Kidney capillary endothelial cell (primary cell): ENCODE measurements around the gene EIF6.

ENCODE experiments used
- DNase-seq: peaks from one replicate; pipeline ENCODE4 v3.0.0-alpha.2; 2018; ENCODE audit warnings: low spot score

EIF6 gene

DNA sequence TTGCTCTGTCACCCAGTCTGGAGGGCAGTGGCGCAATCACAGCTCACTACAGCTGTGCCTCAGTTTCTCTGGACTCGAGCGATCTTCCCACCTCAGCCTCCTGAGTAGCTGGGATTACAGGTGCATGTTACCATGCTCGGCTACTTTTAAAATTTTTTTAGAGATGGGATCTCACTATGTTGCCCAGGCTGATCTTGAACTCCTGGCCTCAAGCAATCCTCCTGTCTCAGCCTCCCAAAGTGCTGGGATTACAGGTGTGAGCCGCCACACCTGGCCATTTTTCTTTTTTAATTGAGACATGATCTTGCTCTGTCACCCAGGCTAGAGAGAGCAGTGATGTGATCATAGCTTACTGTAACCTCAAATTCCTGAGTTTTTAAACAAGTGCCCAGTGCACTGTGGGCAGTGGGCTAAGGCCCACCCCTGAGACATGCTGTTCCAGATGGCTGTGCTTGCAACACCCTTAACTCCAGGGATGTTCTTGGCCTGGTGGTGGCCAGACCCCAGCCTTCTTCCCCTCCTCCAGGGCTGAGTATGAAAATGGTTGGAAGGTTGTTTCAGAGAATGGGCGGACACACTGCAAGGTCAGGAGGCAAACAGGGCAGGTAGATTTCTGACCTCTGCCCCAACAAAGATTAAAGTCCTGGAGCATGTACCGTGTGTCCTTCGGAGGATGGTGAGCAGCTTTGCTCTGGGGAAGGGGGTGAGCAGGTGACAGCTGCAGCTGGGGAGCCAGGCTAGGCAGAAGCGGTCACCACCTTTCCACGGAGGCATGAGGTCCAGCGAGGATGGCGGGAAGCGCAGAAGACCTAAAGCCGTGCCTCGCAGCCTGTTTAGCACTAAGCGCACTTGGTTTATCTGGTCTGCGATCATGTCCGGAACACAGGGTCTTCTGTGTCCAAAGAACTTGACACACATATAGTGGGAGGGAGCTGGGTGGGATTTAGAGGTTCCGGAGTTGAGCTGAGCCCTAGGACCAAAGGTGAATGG, 9.0 kb upstream of the EIF6 start:
- no peak for DNase-seq

DNA sequence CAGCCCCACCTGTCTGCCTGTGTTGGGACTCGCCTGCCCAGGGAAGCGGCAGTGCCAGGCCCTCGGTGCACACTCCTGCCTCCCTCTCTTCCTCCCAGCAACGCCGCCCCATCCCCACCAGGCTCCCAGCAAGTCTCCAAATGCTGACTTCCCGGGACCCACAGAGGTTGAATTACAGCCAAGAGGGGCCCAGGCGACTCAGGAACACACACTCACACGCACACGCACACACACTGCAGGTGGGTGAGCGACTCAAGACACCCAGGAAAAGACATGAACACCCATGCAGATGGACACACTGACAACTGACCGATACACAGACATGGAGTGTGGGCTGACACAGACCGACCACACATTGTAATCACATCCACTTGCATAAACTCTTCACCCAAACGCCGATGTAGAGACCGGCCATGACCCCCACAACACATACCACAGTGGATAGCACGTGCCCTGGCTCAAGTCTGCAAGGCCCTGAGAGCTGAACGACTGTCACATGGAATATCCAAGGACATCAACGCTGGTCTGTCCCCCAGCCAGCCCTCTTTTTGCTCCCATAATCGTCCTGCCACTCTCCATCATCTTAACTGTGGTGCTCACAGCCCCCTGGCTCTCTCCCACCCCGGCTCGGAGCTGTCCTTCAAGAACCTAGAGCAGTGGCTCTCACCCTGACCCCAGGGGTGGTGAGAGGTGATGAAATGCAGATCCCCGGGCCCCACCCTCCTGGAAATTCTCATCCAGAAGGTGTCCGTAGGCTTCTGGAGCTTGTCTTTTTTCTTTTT, 8.1 kb upstream of the EIF6 start:
- DNase-seq = no peak

DNA sequence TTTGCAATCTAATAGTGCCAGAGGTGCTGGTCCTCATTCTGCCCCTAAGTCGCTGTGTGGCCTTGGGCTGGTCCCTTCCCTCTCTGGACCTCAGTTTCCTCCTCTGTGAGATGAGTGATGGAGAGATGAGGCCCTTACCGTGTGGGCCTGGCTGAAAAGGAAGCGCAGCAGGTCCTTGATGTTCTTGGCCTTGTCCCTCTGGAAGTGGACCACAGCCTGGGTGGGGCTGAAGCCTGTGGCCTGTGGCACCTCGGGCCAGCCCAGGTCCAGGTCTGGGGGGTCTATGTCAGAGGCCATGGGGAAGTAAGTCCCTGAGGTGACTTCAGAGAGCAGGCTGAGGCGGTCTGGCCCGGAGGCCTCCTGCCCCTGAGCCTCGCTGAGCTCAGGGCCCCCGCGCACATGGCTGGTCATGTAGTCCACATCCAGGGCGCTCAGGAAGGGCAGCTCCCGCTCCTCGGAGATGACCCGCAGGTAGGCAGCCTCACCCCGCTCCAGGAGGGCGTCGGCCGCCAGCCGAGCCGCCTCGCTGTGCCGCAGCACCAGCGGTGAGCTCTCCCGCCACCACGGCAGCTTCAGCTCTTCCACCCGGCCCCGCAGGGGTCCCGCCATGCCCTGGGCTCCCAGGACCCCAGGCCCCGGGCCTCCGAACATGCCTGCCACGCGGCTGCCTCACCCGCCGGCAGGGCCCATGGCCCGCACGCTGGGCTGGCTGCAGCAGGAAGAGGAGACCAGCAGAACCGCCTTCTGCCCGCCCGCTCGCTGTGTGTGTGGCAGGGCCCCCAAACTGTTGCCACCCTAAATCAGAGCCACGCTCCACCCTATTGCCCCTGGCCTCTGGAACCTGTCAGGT, 7.3 kb upstream of the EIF6 start, which contains the start of gene FAM83C:
Gene FAM83C, minus strand, starts transcription at position 772 of the 850 bp plus-strand sequence. Its CDS starts 121 bp downstream, at position 651.
- DNase-seq = no peak

DNA sequence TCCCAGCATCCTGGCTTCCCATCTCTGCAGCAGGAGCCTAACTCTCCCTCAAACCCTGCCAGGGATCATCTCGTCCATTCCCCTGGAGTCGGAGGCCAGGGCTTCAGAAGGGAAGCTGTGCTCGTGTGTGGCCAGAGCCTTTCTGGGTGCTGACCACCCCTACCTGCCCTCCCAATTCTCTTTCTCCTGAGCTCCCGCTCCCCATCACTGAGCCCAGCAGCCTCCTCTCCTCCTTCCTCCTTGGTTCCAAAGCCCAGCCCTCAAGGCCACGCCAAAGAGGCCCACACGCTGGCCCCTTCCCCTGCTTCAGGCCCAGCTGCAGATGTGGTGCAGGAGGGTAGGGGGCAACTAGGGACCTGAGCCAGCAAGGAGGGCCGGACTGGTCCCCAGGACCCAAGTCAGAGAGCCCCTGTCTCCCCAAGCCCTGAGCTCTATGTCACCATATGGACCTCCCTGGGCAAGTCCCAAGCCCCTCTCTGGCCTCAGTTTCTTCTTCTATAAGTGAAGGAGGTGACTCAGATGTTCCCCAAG, 6.4 kb upstream of the EIF6 start:
- no peak for DNase-seq

DNA sequence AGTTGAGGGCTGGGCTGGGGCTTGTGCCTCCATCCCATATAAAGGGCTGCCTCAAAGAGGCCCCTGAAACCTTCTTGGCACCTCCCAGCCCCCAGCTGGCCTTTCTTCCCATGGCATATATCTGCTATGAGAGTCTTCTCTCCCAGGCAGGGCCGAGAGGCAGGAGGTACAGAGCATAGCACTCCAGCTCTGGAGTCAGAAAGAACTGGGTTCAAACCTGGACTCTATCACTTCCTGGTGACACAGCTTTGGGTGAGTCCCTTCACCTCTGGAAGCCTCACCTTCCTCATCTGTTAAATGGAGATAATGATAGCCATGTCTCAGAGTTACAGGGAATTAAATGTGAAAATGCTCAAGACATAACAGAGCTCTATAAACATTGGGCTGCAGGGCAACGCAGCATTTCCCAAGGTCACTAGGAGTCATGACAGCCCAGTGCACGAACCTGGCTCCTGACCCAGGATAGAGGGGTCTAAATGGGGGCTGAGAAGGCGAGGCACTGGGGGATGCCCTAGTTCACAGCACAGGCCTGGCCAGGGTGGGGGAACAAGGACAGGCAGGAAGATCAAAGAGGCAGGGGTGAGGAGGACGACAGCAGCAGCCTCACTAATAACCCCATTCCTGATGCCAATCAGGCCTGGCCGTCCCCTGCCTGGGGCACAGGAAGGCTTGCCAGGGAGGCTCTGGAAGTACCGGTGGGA, 5.8 kb upstream of the EIF6 start:
- DNase-seq = no peak

DNA sequence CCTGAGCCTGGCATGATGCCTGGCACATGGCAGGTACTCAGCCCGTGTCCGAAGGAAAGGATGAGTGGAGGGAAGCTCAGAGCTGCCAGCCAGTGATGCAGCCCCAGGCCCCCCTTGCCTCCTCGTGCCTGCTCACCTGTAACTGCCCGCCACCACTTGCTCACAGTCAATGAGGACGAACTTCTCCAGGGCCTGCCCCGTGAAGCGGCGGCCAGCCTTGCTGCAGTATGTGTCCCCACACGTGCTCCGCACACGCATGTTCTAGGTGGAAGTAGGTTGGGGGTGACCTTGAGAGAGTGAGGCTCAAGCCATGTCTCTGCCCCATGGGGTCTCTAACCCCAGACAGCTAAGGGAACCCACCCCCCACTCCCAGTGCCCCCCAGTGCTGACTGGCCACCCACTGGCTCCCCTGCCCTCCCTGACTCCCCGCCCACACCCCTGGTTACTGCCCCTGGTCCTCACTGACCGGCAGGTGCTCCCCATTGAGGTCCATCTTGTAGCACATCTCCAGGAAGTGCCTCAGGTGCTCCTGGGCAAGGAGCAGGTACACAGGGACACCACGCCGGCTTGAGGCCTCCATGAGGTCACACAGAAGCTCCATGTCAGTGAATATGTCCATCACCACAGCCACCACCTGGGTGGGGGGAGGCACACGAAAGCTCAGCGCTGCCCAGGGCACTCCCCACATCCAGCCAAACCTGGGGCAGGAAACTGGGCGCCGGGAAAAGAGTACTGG, 3.9 kb upstream of the EIF6 start:
- no peak for DNase-seq

DNA sequence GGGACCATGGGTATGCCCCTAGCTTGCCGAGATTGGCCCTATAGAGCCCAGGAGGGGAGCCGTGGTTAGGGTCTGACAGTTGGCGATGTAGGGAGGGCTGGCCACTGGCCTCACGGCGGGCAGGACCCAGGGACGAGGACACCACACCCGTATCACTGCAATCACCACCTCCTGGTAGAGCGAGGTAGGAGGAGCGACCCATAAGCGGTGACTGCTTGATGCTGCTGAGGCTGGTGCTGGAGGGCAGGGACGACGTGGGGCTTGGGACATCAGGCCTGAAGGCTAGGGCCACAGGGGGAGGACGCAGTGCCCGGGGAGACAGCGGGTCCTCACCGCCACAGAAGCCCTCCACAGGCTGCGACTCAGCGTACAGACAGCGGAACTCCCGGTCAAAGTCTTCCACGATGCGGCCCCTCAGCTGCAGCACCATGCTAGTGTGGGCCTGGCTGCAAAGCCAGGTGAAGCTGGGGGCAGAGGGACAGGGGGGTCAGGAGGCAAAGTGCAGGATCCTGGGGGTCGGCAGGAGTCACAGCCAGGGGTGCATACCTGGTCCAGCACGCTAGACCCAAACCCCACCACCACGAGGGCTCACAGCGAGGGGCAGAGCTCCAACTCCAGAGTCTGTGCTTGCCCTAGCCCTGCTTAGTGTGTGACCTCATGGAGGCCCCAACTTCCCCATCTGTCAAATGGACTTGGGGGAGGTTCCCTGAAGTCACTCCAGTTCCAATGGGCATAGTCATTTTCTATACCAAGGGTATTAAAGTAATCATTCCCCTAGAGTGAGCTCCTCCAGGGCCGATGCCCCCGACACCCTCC, 3.1 kb upstream of the EIF6 start:
- no peak for DNase-seq

DNA sequence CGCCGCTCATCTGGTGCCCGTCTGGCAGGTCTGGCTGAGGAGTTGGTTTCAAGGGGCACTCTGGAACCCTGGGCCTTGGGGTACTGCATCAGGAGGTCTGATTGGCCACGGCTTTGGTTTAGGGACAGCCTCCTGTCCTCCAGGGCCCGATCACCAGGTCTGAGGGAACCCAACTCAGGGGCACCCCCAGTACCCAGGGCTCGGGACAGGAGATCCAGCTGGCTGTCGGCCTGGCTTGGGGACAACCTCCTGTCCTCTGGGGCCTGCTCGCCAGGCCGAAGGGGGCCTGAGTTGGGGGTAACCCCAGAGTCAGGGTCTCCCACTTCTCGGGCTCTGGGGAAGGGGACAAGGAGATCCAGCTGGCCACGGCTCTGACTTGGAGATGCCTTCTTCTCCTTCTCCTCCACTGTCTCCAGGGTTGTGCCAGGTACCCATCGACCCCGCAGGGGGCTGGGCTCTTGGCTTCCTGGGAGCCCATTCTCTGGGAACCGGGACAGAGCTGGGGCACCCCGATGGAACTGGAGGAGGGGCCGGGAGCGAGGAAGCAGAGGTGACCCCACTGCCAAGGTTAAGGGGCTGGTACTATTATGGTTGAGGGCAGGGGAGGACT, 2.4 kb upstream of the EIF6 start:
- no peak for DNase-seq

DNA sequence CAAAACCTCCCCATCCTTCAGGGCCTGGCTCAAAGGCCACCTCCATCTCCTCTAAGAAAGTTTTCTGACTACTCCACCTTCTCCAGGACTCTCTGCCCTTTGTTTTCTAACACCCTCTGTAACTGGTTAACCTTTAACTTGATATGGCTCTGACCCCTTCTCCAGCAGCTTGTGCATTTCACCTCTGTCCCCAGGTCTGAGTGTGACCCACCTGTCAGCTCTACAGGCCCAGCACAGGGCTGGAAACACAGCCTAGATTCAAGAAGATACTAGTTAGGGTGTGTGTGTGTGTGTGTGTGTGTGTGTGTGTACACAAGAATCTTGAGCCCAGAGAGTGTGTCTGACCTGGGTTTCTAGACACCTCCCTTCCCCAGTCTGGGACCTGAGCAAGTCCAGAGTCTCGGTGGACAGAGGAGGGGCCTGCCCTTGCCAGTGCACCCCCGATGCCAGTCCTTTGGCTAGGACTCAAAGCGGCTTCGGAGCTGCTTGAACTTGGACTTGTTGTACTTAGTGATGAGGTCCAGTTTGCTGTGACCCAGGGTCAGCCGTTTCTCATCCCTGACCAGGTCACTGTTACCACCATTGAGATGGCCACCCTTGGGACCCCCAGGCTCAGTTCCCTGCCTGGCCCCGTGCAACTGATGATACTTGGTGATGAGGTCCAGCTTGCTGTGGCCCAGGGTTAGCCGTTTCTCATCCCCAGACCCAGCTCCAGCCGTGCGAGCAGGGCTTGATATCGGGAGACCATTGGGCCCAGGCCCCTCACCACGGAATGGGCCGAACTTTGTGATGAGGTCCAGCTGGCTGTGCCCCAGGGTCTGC, 1.7 kb upstream of the EIF6 start:
- no peak for DNase-seq

DNA sequence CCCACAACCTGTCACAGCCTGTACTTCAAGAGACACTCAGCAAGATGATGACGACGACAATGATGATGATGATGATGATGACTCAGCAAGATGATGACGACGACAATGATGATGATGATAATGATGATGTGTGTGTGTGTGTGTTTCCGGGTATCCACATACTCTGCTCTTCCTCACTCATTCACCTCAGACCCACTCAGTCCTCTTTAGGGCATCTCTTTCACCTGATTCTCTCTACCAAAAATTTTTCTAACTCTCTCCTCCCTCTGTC, 1.2 kb upstream of the EIF6 start:
- DNase-seq = no peak

DNA sequence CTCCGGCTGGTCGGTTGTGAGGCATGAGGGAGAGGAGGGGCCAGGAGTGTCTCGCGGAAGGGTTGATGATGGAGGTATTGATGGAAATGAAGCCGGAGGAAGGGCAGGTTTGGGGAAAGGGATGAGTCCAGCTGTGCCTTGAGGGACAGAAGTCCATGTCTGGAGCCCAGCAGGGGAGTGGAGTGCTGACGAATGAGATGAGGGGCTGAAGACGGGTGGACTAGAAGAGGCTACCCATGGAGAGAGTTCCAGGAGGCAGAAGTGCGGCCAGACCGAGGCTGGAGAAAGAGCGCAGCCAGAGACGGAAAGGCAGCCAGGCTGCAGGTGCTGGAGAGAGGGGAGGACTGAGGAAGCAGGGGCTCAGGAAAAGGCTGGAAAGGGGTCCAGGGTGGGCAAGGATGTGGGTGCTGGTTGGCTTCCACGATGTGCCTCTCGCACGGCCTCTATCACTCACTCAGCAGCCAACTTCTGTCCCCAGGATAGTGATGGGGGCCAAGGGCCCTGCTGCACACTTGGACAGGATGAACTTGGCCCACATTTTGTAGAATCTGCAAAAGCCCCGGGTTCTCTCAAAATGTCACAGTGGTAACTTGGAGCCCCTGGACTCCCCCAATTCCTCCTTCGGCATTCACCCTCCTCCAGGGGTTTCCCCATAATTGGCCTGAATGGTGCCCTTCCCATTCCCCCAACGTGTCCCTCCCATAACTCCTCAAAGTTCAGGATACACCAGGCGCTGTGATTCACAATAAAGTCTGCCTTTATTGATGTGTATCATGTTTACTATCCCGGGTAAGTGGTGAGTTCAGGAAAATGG, 627 bp upstream of the EIF6 start:
- DNase-seq = no peak

DNA sequence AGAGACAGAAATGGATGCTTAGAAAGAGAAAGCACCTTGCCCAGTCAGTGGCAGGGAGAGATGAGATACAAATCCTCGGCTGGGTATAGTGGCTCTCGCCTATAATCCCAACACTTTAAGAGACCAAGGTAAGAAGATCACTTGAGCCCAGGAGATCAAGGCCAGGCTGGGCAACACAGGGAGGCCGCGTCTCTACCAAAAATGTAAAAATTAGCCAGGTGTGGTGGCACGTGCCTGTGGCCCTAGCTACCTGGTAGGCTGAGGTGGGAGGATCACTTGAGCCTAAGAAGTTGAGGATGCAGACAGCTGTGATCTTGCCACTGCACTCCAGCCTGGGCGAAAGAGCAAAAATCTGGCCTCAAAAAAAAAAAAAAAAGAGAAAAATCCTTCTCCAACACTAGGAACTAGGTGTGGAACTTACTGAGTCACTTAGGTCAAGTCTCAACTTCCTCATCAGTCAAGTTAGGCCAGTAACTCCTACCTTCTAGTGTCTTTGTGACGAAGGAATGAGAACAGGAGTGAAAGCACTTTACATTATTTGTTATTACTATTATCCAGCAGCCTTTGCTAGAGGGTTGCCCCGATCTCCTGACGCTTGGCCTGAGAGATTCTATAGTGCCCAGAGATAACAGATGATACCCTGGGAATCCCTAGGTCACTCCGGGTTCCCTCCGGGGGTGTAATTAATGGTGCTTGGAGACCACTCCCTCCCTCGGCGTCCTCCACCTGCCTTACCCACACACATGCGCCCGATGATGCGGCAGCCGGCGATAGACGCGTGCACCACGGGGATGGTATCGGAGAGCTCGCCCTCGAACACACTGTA, 918 bp downstream of the EIF6 start:
- DNase-seq = no peak

DNA sequence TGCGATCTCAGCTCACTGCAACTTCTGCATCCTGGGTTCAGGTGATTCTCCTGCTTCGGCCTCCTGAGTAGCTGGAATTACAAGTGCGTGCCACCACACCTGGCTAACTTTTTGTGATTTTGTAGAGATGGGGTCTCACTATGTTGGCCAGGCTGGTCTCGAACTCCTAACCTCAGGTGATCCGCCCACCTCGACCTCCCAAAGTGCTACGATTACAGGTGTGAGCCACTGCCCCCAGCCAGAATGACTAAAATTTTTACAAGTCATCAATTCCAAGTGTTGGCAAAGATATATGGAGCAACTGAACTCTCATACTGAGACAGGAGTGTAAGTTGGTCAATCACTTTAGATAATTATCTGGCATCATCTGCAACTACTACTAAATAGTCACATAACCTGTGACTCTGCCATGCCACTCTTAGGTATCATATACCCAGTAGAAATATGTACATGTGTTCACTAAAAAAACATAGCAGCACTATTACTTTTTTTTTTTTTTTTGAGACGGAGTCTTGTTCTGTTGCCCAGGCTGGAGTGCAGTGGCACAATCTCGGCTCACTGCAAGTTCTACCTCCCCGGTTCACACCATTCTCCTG, 3.0 kb downstream of the EIF6 start:
- no peak for DNase-seq

DNA sequence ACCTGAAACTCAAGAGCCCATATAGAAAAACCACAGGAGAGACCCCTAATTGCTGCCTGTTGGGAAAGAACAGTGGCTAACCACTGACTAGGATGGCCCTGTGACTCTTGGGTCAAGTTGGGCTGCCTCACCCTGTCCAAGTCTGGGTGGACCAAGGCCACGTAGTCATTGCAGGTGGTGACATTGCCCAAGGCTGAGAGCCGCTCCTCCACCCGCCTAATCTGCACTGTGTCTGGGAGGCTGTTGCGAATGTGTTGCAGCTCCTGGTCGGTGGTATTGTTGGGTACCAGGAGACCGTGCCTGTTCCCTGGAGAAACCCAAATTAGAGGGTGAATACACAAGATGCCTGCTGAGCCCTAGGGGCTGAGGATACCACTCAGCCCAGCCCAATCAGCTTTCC, 4.0 kb downstream of the EIF6 start:
- no peak for DNase-seq

DNA sequence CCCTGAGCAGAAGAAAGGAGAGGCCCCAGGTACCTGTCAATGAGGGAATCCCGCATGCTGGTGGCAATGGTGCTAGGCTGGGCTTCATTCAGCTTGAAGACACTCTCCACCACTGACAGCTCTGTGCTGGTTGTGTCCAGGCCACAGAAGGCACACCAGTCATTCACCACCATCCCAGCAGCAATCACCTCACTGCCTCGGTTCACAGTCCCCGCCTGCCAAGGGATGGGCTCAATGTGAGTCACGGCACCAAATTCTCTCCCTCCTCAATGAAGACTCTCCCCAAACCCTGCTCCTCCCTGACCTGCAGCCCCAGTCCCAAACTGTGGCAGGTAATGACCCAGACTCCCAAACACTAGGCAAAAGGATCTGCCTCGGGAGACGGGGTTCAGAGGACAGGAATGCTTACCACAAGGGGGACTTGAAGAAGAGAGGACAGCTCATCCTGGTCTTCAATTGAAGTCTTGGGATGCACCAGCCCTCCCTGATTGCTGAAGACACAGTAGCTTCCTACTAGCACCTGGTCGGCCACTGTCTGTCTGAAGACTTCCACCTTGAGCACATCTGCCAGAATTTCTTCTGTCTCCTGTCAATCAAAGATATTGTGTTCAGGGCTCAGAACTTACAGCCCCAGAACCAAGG, 4.9 kb downstream of the EIF6 start:
- DNase-seq = no peak

DNA sequence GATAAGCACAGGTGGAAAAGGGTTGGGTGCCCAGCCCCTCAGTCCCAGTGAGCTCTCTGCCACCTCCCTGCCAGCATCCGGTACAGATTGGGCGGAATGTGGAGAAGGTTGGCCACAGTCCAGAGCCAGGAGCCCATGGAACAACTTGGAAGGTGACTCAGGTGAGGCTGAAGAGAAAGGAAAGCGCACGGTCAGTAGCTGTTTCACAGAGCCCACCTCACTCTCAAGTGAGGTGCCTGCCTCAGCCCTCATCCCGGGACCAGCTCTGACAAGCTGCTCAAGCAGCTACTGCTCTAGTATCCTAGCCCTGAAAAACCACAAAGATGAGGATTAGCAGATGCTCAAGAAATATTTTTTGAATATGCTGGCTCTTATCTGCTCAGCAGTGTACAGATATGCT, 5.5 kb downstream of the EIF6 start:
- DNase-seq = no peak
